Cardiac septum (tissue), 1 donor: ENCODE measurements around the gene BMPR1B. TPM values are rescaled to one million over a fixed set of nuclear protein-coding genes. Genes with fewer than 3 reads are reported as not detected.

Experiments used
- DNase-seq: peaks from one replicate; pipeline ENCODE4 v3.0.0-alpha.2; 2020; ENCODE audit warnings: low spot score
- intact Hi-C: fragments of 100-400 bp; cut with DNase I; formaldehyde crosslinking; loops from one replicate; pipeline ENCODE4 v1.14.0; 2022
- total RNA-seq: library from RNA; stranded (reverse); fragmentation: NEBNext Ultra II Directional; extraction: Animal tissue kit (Norgen Biotek cat#: 25700); gene quantifications from one replicate; pipeline ENCODE4 v1.2.1, GENCODE V29; 2021
- donor health status: DM: no; HTN: no; CAD: no.

BMPR1B gene
- total RNA-seq, 1 donor from 2014 or later: 1.5 TPM

DNA sequence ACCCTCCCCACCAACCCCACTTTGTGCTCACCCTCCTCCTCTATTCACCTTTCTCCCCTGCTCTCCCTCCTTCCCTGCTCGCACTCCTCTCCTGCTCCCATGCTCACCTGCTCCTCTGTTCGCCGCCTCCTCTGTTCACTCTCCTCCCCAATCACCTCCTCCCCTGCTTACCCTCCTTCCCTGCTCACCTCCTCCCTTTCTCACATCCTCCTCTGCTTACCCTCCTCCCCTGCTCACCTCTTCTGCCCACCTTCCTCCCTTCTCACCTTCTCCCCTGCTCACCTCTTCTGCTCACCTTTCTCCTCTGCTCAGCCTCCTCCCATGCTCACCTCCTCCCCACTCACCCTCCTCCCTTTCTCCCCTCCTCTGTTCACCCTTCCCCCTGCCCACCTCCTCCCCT lies 433.8 kb downstream of the BMPR1B start:
- DNase-seq: no peak
- intact Hi-C loops: no loop called here

DNA sequence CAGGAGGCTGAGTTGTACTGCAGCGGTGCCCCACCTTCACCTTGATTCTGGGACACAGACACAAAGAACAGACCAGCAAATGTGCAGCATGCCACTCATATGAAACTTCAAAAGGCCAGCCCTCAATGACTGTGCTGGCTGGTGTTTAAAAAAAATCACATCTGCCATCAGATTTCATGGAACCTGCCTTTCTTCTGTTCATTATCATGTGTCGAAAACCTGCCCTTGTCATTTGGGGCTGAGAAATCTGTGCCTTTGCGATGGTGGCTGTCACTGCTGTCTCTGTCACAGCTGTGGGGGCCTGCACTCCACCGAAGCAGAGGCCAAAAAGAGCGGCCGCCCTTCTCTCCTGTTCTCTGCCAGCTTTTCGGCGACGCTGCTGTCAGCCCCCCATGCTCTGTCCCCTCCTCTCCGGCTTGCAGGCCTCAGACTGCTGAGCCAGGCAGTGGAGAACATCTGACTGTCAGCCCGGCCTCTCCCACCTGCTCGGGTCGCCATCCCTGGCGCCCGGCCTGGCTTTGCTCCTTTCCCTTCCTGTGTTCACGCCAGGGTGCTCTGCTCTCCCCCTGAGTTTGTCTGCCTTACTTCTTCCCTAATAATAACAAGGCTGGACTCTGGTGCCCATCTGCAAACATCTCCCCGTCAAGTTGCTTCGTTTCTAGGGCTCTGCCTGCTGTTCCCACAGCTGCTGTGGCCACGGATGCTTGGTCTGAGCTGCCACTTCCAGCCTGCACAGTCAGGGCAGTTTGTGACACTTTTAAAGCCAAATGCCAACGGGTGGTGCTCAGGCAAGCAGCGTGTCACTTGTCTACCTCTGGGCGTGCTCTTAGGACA lies 435.9 kb downstream of the BMPR1B start:
- intact Hi-C loops: no loop called here
- DNase-seq: no peak

DNA sequence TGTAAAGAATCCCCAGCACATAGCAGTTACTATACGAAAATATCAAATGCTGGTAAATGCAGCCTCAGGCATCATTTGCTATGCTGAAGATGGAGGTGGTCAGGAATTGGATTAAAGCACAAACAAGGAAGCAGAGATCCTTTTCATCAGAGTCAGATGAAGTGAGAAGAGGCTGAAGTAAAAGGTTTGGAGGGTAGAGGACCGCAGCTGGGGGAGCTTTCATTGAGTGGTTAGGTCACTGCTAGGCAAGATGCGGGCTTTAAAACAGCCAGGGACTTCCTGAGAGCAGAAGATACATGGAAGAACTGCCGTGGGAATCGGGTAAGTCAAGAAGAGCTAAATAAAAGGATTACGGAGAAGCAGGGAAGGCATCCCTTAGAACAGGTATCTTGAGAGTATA lies 439.6 kb downstream of the BMPR1B start:
- intact Hi-C loops: no loop called here

DNA sequence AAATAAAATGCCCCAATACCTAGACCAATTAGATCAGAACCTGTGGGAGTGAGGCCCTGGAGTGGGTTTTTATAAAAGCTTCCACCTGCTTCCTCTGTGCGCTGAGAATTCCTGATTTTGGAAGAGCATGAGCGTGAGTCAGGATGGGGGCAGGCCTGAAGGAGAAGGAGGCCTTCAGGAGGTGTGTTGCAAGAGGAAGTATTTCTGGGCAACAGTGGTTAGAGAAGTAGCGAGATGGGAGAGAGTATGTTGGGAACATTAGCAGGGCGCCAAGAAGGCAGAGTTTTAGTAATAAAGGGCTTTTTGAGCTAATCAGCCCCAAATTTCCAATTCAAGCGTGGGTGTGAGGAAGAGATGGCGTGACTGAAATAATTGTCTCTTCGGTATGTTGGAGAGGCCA lies 441.2 kb downstream of the BMPR1B start:
- intact Hi-C loops: no loop called here

More for the DNA sequence above, 439.6 kb downstream of the BMPR1B start:
- DNase-seq: no peak

DNA sequence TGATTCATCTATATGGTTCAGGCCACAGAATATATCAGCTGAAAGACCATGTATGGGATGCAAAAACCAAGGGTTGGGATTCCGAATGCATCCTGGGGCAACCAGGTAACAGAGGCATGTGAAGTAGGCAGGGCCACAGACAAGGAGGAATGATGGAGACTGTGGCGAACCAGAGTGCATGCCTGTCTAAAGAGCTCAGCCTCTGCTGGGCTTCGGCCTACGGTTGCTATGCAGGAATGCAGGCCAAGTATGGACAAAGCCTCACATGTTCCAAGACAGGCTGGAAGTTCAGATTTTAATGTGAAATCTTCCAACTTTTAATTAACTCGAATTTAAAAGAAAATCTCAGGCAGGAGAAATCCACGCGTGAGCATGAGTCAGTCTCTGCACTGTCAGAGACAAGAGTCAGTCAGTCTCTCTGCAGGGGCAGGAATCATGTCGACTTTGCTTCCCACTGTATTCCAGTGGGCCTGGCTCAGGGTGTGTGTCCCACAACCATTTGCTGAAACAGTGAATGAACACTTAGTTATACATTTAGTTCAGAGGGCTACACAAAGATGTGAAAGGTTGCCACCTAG lies 446.6 kb downstream of the BMPR1B start:
- intact Hi-C loops: no loop called here
- no peak for DNase-seq

More for the DNA sequence above, 441.2 kb downstream of the BMPR1B start:
- no peak for DNase-seq

DNA sequence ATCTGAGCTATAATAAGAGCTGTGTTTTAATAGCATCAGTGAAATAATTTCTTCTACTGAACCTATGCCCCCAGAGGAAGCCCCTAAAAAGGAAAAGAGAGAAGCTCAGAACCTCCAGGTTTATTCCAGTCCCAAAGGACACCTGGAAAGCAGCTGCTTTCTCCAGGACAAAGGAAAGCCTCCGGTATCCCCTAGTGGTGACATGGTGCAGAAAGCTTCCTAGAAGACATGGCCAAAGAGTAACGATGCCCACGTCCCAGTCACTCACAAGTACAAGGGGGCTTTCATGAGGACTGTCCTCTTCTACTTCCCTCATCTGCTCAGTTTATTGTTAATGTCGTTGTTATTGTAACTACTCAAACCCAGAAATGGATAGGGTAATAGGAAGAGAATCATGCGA lies 447.1 kb downstream of the BMPR1B start:
- no peak for DNase-seq
- intact Hi-C loops: no loop called here
